Measurements from ENCODE around the gene GCLM. TPM values are rescaled to one million over a fixed set of nuclear protein-coding genes. Genes with fewer than 3 reads are reported as not detected.
A peak's percentile ranks its signal among the peaks of the same experiment; 100 is the strongest.

Gene GCLM
- total and polyA plus RNA-seq, 2 donors (not counting 3 experiments of a cell fraction or from before 2014, with no cell fraction given), result 12.3 to 55.9 TPM

GRCh38 chr1:93846992-93847810 is 62.0 kb downstream of the GCLM start:
- peak overlapping the region; percentile 87 for H2AFZ ChIP-seq (ENCODE audit: low read depth, low read length)
- BruUV-seq (replicated peaks), result no TSS peak
- H3K36me3 ChIP-seq (ENCODE audit: control insufficient read depth in 2 of 2, extremely low read depth in 1 of 2, insufficient read depth in 2 of 2, low read length in 2 of 2), result no peaks in the 10 kb centered on the region
- no peaks in the 10 kb centered on the region for H4K20me1 ChIP-seq (replicated peaks; ENCODE audit: control insufficient read depth, extremely low read depth, insufficient read depth, low read length)
- DNase-seq (ENCODE audit: low read depth, low spot score) (peak; percentile 96), FAIRE-seq (peak; percentile 86)
- intact Hi-C loops (cut with micrococcal nuclease) (loop anchor here (1.0 to 5.0 kb wide), 6 partner anchors 68 to 542 kb away; partner anchors contain the start of gene FNBP1L), dilution Hi-C loops (cut with MboI; ENCODE audit: extremely low pct_ligation_motif_present, low sequenced_read_pairs) (no loop called here)
- H3K4me2 ChIP-seq (ENCODE audit: insufficient read depth, low read length), result peak overlapping the region; percentile 96
- ChIA-PET POLR2A (interaction anchor here (0.6 to 1.1 kb wide), 3 partner anchors 167 to 768 kb away, joined by 3 to 6 read pairs (median 4); partner anchors contain the start of gene MTF2), CTCF (interaction anchor here (0.7 to 11.8 kb wide), 12 partner anchors 31 to 542 kb away, joined by 3 to 325 read pairs (median 8); no protein-coding TSS in a partner anchor)
- peak overlapping the region; percentile 96 for H3K9ac ChIP-seq (replicated peaks; ENCODE audit: extremely low read depth, insufficient read depth, low read length)
- TF ChIP-seq POLR2AphosphoS5 (IDR thresholded peaks at IDR 0.05; ENCODE audit: insufficient read depth, low read depth, low read length) (peak; percentile 68), EZH2 (IDR thresholded peaks at IDR 0.05; ENCODE audit: borderline replicate concordance, low read depth, low read length, severe bottlenecking) (no peak), POLR2A (IDR thresholded peaks at IDR 0.05; ENCODE audit: low read depth, low read length) (peak; percentile 60), JUN (IDR thresholded peaks at IDR 0.05; ENCODE audit: borderline replicate concordance, insufficient read depth, insufficient read length, low read depth) (no peak), MYC (IDR thresholded peaks at IDR 0.05; ENCODE audit: low read depth, low read length) (no peak), GATA2 (IDR thresholded peaks at IDR 0.05; ENCODE audit: insufficient read depth, insufficient read length, low read depth, low read length) (peak; percentile 48), FOS (IDR thresholded peaks at IDR 0.05; ENCODE audit: borderline replicate concordance, insufficient read depth, low read length) (no peak)
- TF ChIP-seq, protein P1, sequence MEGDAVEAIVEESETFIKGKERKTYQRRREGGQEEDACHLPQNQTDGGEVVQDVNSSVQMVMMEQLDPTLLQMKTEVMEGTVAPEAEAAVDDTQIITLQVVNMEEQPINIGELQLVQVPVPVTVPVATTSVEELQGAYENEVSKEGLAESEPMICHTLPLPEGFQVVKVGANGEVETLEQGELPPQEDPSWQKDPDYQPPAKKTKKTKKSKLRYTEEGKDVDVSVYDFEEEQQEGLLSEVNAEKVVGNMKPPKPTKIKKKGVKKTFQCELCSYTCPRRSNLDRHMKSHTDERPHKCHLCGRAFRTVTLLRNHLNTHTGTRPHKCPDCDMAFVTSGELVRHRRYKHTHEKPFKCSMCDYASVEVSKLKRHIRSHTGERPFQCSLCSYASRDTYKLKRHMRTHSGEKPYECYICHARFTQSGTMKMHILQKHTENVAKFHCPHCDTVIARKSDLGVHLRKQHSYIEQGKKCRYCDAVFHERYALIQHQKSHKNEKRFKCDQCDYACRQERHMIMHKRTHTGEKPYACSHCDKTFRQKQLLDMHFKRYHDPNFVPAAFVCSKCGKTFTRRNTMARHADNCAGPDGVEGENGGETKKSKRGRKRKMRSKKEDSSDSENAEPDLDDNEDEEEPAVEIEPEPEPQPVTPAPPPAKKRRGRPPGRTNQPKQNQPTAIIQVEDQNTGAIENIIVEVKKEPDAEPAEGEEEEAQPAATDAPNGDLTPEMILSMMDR (IDR thresholded peaks at IDR 0.05; ENCODE audit: extremely low read depth in 1 of 2, insufficient read depth in 1 of 2, low read depth in 1 of 2, low read length in 2 of 2), result no peak
- TF ChIP-seq, protein P2, sequence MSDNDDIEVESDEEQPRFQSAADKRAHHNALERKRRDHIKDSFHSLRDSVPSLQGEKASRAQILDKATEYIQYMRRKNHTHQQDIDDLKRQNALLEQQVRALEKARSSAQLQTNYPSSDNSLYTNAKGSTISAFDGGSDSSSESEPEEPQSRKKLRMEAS (IDR thresholded peaks at IDR 0.05; ENCODE audit: insufficient read depth, insufficient read length), result no peak
- H3K9me3 ChIP-seq (replicated peaks; ENCODE audit: control insufficient read depth, insufficient read depth, low read length), result no peaks in the 10 kb centered on the region
- H3K79me2 ChIP-seq (ENCODE audit: control insufficient read depth, insufficient read depth, low read length), result no peaks in the 10 kb centered on the region
- peaks cover 25% of the 10 kb centered on the region for H3K4me1 ChIP-seq (ENCODE audit: control insufficient read depth, extremely low read depth, insufficient read depth, low read length)
- H3K27me3 ChIP-seq (ENCODE audit: control insufficient read depth in 2 of 2, insufficient read depth in 2 of 2, low read length in 2 of 2), result no peaks in the 10 kb centered on the region
- H3K9me1 ChIP-seq (replicated peaks; ENCODE audit: control insufficient read depth, extremely low read depth, insufficient read depth, low read length), result no peaks in the 10 kb centered on the region
- peak overlapping the region; percentile 99 for H3K27ac ChIP-seq (ENCODE audit: insufficient read depth, low read depth, low read length)
- H3K4me3 ChIP-seq (replicated peaks in 1 of 3; ENCODE audit: insufficient read depth in 1 of 3, low read depth in 1 of 3, low read length in 3 of 3), result peak overlapping the region; percentile 65 to 90 (median 68)
